DND-41 (cell line): ENCODE data around the gene AREL1.

Experiments used
- EZH2 ChIP-seq: IDR thresholded peaks from 3 replicates; pipeline ENCODE4 v1.6.1; 2012; ENCODE audit warnings: borderline replicate concordance, low read depth, mild to moderate bottlenecking, moderate library complexity, low read length, inconsistent platforms; ENCODE audit not compliant: severe bottlenecking
- TF ChIP-seq, protein P1 (sequence below): IDR thresholded peaks from 2 replicates; pipeline ENCODE4 v1.5.1; 2012; ENCODE audit warnings: borderline replicate concordance, low read length, moderate library complexity, mild to moderate bottlenecking; ENCODE audit not compliant: poor library complexity, severe bottlenecking; ENCODE audit errors: extremely low read depth

DNA sequence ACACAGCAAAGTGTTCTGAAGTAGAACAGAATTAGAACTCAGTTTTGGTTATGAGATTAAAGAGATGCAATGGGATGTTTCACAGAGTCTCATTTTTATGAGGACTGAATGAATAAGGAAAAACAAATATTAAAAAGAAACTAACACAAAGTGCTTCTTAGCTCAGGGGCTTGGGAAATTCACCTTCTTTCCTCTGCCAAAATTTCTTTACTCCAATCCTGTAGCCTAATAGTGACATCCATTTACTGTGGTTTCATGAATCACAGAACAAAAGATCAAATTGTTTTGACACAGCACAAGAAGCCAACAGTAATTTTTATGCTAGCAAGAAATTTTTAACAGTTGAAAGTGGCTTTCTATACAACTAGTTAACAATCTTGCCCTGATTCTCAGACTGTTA, 37.7 kb downstream of the AREL1 start:
- TF ChIP-seq EZH2 = no peak
- TF ChIP-seq, protein P1, sequence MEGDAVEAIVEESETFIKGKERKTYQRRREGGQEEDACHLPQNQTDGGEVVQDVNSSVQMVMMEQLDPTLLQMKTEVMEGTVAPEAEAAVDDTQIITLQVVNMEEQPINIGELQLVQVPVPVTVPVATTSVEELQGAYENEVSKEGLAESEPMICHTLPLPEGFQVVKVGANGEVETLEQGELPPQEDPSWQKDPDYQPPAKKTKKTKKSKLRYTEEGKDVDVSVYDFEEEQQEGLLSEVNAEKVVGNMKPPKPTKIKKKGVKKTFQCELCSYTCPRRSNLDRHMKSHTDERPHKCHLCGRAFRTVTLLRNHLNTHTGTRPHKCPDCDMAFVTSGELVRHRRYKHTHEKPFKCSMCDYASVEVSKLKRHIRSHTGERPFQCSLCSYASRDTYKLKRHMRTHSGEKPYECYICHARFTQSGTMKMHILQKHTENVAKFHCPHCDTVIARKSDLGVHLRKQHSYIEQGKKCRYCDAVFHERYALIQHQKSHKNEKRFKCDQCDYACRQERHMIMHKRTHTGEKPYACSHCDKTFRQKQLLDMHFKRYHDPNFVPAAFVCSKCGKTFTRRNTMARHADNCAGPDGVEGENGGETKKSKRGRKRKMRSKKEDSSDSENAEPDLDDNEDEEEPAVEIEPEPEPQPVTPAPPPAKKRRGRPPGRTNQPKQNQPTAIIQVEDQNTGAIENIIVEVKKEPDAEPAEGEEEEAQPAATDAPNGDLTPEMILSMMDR = no peak
